ENCODE data around the gene FRS2. TPM values are rescaled to one million over a fixed set of nuclear protein-coding genes. Genes with fewer than 3 reads are reported as not detected.

The FRS2 gene
- total and polyA plus RNA-seq, 2 donors = 8.4 to 15.9 TPM

DNA sequence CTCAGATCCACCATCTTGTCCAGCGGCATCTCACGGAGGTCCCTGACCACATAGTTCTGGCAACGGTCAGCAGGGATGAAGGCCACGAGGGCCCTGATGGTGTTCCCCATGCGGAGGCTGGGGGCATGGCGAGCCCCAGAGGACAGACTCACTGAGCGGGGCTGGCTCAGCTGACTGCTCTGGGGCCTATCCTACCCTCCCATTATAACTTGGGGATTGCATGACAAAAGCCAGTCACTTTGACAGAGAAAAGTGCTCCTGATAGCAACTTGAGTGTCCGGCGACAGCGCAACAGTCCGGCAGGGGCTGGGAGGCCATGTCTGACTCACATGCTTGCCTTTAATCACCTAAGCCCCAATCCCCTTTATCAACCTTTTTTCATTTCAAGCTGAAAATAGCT, 140.5 kb downstream of the FRS2 start, which contains the start of gene LRRC10:
TSS of gene LRRC10 (minus strand) at position 179 of the 400 bp plus-strand sequence. CDS start at position 110, 69 bp downstream.
- no peak within 1 kb of the TSS for H3K4me3 ChIP-seq (ENCODE audit: low read length in 2 of 2)
- no peaks in the 10 kb centered on the region for H3K4me1 ChIP-seq (ENCODE audit: control insufficient read depth in 2 of 2, insufficient read depth in 2 of 2, low read length in 2 of 2)
- H3K27me3 ChIP-seq (ENCODE audit: control insufficient read depth in 2 of 2, insufficient read depth in 1 of 2, low read length in 1 of 2) = no peaks in the 10 kb centered on the region
- DNase-seq (ENCODE audit: low read depth in 6 of 9, low spot score in 9 of 9) = no peak
- H3K36me3 ChIP-seq (ENCODE audit: control insufficient read depth in 2 of 2, insufficient read depth in 2 of 2, low read length in 1 of 2) = no peaks in the 10 kb centered on the region
- WGBS = 98% methylated on average over 11 of the region's 11 CpGs
- H3K9me3 ChIP-seq (ENCODE audit: control insufficient read depth in 2 of 2, insufficient read depth in 1 of 2, low read length in 1 of 2) = no peaks in the 10 kb centered on the region
- H3K27ac ChIP-seq (ENCODE audit: low read depth in 1 of 2, low read length in 1 of 2) = no peak within 1 kb of the TSS

DNA sequence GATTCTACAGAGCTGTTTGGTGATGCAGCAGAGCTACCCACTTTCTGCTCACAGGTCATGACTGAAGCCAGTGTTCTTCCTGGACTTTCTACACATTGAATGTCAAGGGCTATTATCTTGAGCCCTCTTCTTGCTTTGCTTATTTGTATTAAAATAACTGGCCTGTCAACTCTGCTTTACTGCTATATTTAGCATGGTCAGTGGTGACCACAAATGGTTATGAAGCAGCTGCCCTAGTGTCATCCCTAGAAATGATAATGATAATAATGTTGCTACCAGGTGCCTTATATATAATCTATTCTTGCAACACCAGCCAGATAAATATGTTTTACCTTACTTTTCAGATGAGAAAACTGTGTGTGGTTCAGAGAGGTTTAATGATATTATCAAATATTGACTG, 143.2 kb downstream of the FRS2 start:
- Histone ChIP-seq H3K27ac (ENCODE audit: low read depth in 1 of 2, low read length in 1 of 2) (no peak overlapping the region), H3K9me3 (ENCODE audit: control insufficient read depth in 2 of 2, insufficient read depth in 1 of 2, low read length in 1 of 2) (no peaks in the 10 kb centered on the region), H3K4me3 (ENCODE audit: low read length in 2 of 2) (no peak overlapping the region), H3K27me3 (ENCODE audit: control insufficient read depth in 2 of 2, insufficient read depth in 1 of 2, low read length in 1 of 2) (no peaks in the 10 kb centered on the region), H3K4me1 (ENCODE audit: control insufficient read depth in 2 of 2, insufficient read depth in 2 of 2, low read length in 2 of 2) (no peaks in the 10 kb centered on the region), H3K36me3 (ENCODE audit: control insufficient read depth in 2 of 2, insufficient read depth in 2 of 2, low read length in 1 of 2) (no peaks in the 10 kb centered on the region)
- no peak for DNase-seq (ENCODE audit: low read depth in 6 of 9, low spot score in 9 of 9)

DNA sequence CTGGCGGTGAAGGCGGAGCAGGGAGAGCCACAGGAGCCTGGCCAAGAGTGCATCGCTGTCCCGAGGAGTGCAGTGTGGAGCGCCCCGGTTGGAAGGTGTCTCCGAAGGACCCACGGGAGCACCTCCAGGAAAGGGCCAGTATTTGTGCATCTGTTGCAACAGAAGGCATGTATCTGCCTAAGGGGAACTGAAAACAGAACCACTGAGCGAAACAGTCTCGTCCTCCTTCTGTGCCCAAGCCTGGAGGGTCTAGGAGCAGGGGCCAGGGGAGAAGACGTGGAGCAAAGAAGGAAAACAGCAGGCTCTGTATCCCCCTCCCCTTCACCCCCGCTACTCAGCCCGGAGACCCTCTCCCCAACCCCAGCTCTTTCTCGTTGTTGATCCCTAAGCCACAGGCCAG, 145.8 kb downstream of the FRS2 start:
- Histone ChIP-seq H3K27ac (ENCODE audit: low read depth in 1 of 2, low read length in 1 of 2) (no peak overlapping the region), H3K36me3 (ENCODE audit: control insufficient read depth in 2 of 2, insufficient read depth in 2 of 2, low read length in 1 of 2) (no peaks in the 10 kb centered on the region), H3K27me3 (ENCODE audit: control insufficient read depth in 2 of 2, insufficient read depth in 1 of 2, low read length in 1 of 2) (no peaks in the 10 kb centered on the region), H3K4me3 (ENCODE audit: low read length in 2 of 2) (no peak overlapping the region), H3K4me1 (ENCODE audit: control insufficient read depth in 2 of 2, insufficient read depth in 2 of 2, low read length in 2 of 2) (no peaks in the 10 kb centered on the region), H3K9me3 (ENCODE audit: control insufficient read depth in 2 of 2, insufficient read depth in 1 of 2, low read length in 1 of 2) (no peaks in the 10 kb centered on the region)
- 93% methylated on average over 14 of the region's 14 CpGs for WGBS
- no peak for DNase-seq (ENCODE audit: low read depth in 6 of 9, low spot score in 9 of 9)

- no peaks in the 10 kb centered on the region for H3K36me3 ChIP-seq (ENCODE audit: control insufficient read depth in 2 of 2, insufficient read depth in 2 of 2, low read length in 1 of 2)
- no peak overlapping the region for H3K4me3 ChIP-seq (ENCODE audit: low read length in 2 of 2)
- no peaks in the 10 kb centered on the region for H3K4me1 ChIP-seq (ENCODE audit: control insufficient read depth in 2 of 2, insufficient read depth in 2 of 2, low read length in 2 of 2)
- WGBS = 81% methylated on average over 6 of the region's 6 CpGs
- H3K27ac ChIP-seq (ENCODE audit: low read depth in 1 of 2, low read length in 1 of 2) = no peak overlapping the region
- H3K9me3 ChIP-seq (ENCODE audit: control insufficient read depth in 2 of 2, insufficient read depth in 1 of 2, low read length in 1 of 2) = no peaks in the 10 kb centered on the region
- H3K27me3 ChIP-seq (ENCODE audit: control insufficient read depth in 2 of 2, insufficient read depth in 1 of 2, low read length in 1 of 2) = no peaks in the 10 kb centered on the region
- DNase-seq (ENCODE audit: low read depth in 6 of 9, low spot score in 9 of 9) = no peak
Observed at GRCh38 chr12:69619050-69619449, 148.9 kb downstream of the FRS2 start.

GRCh38 chr12:69620077-69620476, 149.9 kb downstream of the FRS2 start:
- DNase-seq (ENCODE audit: low read depth in 6 of 9, low spot score in 9 of 9) = no peak
- 96% methylated on average over 4 of the region's 4 CpGs for WGBS
- no peak overlapping the region for H3K4me3 ChIP-seq (ENCODE audit: low read length in 2 of 2)
- H3K27me3 ChIP-seq (ENCODE audit: control insufficient read depth in 2 of 2, insufficient read depth in 1 of 2, low read length in 1 of 2) = no peaks in the 10 kb centered on the region
- H3K36me3 ChIP-seq (ENCODE audit: control insufficient read depth in 2 of 2, insufficient read depth in 2 of 2, low read length in 1 of 2) = no peaks in the 10 kb centered on the region
- no peaks in the 10 kb centered on the region for H3K4me1 ChIP-seq (ENCODE audit: control insufficient read depth in 2 of 2, insufficient read depth in 2 of 2, low read length in 2 of 2)
- no peaks in the 10 kb centered on the region for H3K9me3 ChIP-seq (ENCODE audit: control insufficient read depth in 2 of 2, insufficient read depth in 1 of 2, low read length in 1 of 2)
- no peak overlapping the region for H3K27ac ChIP-seq (ENCODE audit: low read depth in 1 of 2, low read length in 1 of 2)

DNA sequence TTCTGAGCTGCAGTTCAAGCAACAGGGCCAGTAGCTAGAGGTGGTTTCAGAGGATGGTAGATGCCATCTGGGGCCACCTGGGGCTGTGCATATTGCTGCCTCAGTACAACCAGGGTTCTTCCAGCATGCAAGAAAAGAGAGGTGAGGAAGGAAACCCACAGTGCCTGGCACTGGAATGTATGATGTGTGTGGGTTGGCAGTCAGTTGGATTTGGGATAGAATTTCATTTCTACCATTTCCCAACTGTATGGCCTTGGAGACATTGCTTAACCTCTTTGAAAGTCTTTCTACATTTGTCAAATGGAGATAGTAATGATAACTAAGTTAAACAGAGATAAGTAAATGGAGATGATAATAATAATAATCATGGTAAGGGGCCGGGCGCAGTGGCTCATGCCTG, 150.7 kb downstream of the FRS2 start:
- Histone ChIP-seq H3K4me1 (ENCODE audit: control insufficient read depth in 2 of 2, insufficient read depth in 2 of 2, low read length in 2 of 2) (no peaks in the 10 kb centered on the region), H3K4me3 (ENCODE audit: low read length in 2 of 2) (no peak overlapping the region), H3K27me3 (ENCODE audit: control insufficient read depth in 2 of 2, insufficient read depth in 1 of 2, low read length in 1 of 2) (no peaks in the 10 kb centered on the region), H3K9me3 (ENCODE audit: control insufficient read depth in 2 of 2, insufficient read depth in 1 of 2, low read length in 1 of 2) (no peaks in the 10 kb centered on the region), H3K36me3 (ENCODE audit: control insufficient read depth in 2 of 2, insufficient read depth in 2 of 2, low read length in 1 of 2) (no peaks in the 10 kb centered on the region), H3K27ac (ENCODE audit: low read depth in 1 of 2, low read length in 1 of 2) (no peak overlapping the region)
- no peak for DNase-seq (ENCODE audit: low read depth in 6 of 9, low spot score in 9 of 9)
- over 99% methylated on average over 2 of the region's 2 CpGs for WGBS

- 94% methylated on average over 2 of the region's 2 CpGs for WGBS
Observed at GRCh38 chr12:69621551-69621950, 151.4 kb downstream of the FRS2 start.

DNA sequence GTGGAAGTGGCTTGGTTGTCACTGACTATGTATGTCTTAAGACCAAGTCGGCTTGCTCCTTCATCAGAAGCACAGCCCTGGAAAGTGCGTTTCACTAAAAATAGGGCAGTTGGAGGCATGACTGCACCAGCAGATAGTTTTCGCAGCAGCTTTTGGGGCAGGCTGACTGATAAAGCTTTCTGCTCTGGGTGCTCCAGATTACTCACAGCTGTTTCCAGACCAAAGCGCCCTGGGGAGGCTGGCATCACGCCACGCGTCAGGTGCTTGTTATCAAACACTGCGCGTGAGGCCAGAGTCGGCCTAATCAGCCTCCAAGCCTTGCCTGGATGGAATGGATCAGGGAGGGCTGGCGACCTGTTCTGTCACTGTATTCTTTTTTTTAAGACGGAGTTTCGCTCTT, 153.8 kb downstream of the FRS2 start:
- DNase-seq (ENCODE audit: low read depth in 6 of 9, low spot score in 9 of 9) = no peak
- H3K4me3 ChIP-seq (ENCODE audit: low read length in 2 of 2) = no peak overlapping the region
- H3K4me1 ChIP-seq (ENCODE audit: control insufficient read depth in 2 of 2, insufficient read depth in 2 of 2, low read length in 2 of 2) = no peaks in the 10 kb centered on the region
- H3K36me3 ChIP-seq (ENCODE audit: control insufficient read depth in 2 of 2, insufficient read depth in 2 of 2, low read length in 1 of 2) = no peaks in the 10 kb centered on the region
- H3K27me3 ChIP-seq (ENCODE audit: control insufficient read depth in 2 of 2, insufficient read depth in 1 of 2, low read length in 1 of 2) = no peaks in the 10 kb centered on the region
- H3K27ac ChIP-seq (ENCODE audit: low read depth in 1 of 2, low read length in 1 of 2) = no peak overlapping the region
- H3K9me3 ChIP-seq (ENCODE audit: control insufficient read depth in 2 of 2, insufficient read depth in 1 of 2, low read length in 1 of 2) = no peaks in the 10 kb centered on the region
- 97% methylated on average over 13 of the region's 13 CpGs for WGBS

More at GRCh38 chr12:69621551-69621950, 151.4 kb downstream of the FRS2 start:
- Histone ChIP-seq H3K4me3 (ENCODE audit: low read length in 2 of 2) (no peak overlapping the region), H3K27me3 (ENCODE audit: control insufficient read depth in 2 of 2, insufficient read depth in 1 of 2, low read length in 1 of 2) (no peaks in the 10 kb centered on the region), H3K36me3 (ENCODE audit: control insufficient read depth in 2 of 2, insufficient read depth in 2 of 2, low read length in 1 of 2) (no peaks in the 10 kb centered on the region), H3K4me1 (ENCODE audit: control insufficient read depth in 2 of 2, insufficient read depth in 2 of 2, low read length in 2 of 2) (no peaks in the 10 kb centered on the region), H3K9me3 (ENCODE audit: control insufficient read depth in 2 of 2, insufficient read depth in 1 of 2, low read length in 1 of 2) (no peaks in the 10 kb centered on the region), H3K27ac (ENCODE audit: low read depth in 1 of 2, low read length in 1 of 2) (no peak overlapping the region)
- no peak for DNase-seq (ENCODE audit: low read depth in 6 of 9, low spot score in 9 of 9)

GRCh38 chr12:69627501-69627900, 157.3 kb downstream of the FRS2 start:
- Histone ChIP-seq H3K27me3 (ENCODE audit: control insufficient read depth in 2 of 2, insufficient read depth in 1 of 2, low read length in 1 of 2) (no peaks in the 10 kb centered on the region), H3K9me3 (ENCODE audit: control insufficient read depth in 2 of 2, insufficient read depth in 1 of 2, low read length in 1 of 2) (no peaks in the 10 kb centered on the region), H3K4me3 (ENCODE audit: low read length in 2 of 2) (no peak overlapping the region), H3K27ac (ENCODE audit: low read depth in 1 of 2, low read length in 1 of 2) (no peak overlapping the region), H3K4me1 (ENCODE audit: control insufficient read depth in 2 of 2, insufficient read depth in 2 of 2, low read length in 2 of 2) (no peaks in the 10 kb centered on the region), H3K36me3 (ENCODE audit: control insufficient read depth in 2 of 2, insufficient read depth in 2 of 2, low read length in 1 of 2) (no peaks in the 10 kb centered on the region)
- WGBS = 95% methylated on average over 8 of the region's 8 CpGs
- no peak for DNase-seq (ENCODE audit: low read depth in 6 of 9, low spot score in 9 of 9)
